Upper lobe of left lung (tissue), 4 donors: ENCODE measurements around the gene UIMC1.

ENCODE experiments used
- POLR2A ChIP-seq, 4 donors: fragments of 450-650 bp; IDR thresholded peaks; one replicate each; pipeline ENCODE4 v1.5.1; 2016 to 2017; ENCODE audit warnings: antibody characterized with exemption in 4 of 4, mild to moderate bottlenecking in 2 of 4
- TF ChIP-seq, protein P1 (sequence below), 6 experiments: fragments of 450-650 bp in 4 of 6; fragments of 200-600 bp in 2 of 6; sonication (generic) in 2 of 6; IDR thresholded peaks; one replicate each; pipeline ENCODE4 v1.5.1; 2016 to 2019; ENCODE audit warnings: antibody characterized with exemption in 6 of 6

DNA sequence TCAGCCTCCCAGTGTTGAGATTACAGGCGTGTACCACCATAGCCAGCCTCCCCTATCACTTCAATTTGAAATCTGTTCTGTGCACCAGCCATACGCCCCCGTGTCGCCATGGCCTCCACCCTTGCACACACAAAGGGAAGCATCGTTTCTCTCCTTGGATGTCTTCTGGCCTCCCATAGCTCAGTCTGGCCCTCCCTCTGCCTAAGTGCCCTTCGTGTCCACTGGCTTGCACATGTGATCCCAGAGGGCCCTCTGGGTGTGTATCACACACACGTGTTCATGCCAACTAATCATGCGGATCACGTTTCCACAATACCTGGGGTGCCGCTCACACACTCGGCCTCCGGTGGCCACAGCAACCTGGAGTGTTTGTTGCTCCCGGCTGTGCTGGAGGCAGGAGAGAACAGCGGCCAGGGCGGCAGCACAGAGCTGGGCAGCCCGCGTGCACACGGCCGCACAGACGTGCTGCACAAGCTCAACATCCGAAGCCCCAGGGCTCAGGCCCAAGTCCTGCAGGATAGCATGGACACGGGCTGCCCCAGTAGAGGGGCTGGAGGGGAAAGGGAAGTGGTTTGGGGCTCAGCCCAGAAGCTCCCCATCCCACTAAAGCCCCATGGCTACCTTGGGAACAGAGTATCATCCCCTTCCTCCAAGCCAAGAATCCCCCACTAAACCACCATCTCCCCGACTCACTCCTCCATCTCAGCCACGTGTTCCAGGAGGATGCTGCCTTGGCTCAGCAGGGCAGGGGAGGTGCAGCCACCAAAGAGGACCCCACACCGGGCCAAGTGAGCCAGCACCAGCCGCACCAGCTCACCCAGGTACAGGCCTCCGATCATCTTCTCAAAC is 118.3 kb downstream of the UIMC1 start:
- TF ChIP-seq, protein P1, sequence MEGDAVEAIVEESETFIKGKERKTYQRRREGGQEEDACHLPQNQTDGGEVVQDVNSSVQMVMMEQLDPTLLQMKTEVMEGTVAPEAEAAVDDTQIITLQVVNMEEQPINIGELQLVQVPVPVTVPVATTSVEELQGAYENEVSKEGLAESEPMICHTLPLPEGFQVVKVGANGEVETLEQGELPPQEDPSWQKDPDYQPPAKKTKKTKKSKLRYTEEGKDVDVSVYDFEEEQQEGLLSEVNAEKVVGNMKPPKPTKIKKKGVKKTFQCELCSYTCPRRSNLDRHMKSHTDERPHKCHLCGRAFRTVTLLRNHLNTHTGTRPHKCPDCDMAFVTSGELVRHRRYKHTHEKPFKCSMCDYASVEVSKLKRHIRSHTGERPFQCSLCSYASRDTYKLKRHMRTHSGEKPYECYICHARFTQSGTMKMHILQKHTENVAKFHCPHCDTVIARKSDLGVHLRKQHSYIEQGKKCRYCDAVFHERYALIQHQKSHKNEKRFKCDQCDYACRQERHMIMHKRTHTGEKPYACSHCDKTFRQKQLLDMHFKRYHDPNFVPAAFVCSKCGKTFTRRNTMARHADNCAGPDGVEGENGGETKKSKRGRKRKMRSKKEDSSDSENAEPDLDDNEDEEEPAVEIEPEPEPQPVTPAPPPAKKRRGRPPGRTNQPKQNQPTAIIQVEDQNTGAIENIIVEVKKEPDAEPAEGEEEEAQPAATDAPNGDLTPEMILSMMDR (IDR thresholded peaks at IDR 0.05), result no peak
- TF ChIP-seq POLR2A (IDR thresholded peaks at IDR 0.05), result no peak
